ENCODE results near the gene TRIM26. TPM values are rescaled to one million over a fixed set of nuclear protein-coding genes. Genes with fewer than 3 reads are reported as not detected.

Gene TRIM26
- total RNA-seq, 4 donors from 2014 or later, result 38.1 to 57.8 (median 45.8) TPM

DNA sequence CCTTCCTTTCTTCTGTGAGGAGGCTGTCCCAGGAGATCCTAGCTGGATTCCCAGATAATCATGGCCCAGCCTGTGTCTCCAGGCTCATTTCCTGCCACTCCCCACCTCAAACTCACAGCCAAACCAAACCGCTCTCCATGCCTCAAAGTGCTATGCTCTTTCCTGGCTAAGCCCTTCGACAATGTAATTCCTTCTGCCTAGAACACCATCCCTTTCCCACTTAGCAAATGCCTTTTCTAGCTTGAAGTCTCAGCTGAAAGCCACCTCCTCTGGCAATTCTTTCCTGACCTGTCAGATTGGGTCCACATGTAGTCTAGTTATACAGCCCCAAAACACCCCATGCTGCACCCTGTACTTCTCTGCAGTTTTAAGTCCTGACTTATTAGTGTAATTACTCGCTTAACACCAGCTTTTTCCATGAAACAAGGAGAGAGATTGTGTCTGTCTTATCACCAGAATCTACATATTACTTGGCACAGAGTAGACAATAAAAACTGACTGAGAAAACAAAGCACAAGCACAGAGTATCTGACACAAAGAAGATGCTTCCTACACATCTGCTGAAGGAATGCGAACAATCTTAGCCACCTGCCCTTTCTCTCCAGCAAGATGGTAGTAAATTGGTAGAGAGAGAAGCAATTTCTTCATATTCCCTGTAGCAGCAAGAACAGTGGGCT is 5.4 kb downstream of the TRIM26 start:
- Histone ChIP-seq H3K27ac (peak overlapping the region; percentile 75 to 83 (median 81)), H3K36me3 (no peaks in the 10 kb centered on the region), H3K9me3 (no peaks in the 10 kb centered on the region), H3K4me3 (no peak overlapping the region), H3K27me3 (no peaks in the 10 kb centered on the region), H3K4me1 (peaks cover 11 to 71% (median 35%) of the 10 kb centered on the region in 3 donors)
- ATAC-seq, result peak; percentile 41
- WGBS, 2 donors (ENCODE audit: low coverage in 1 of 2), result 69 to 78% methylated on average over 4 of the region's 4 CpGs
- TF ChIP-seq, protein P1, sequence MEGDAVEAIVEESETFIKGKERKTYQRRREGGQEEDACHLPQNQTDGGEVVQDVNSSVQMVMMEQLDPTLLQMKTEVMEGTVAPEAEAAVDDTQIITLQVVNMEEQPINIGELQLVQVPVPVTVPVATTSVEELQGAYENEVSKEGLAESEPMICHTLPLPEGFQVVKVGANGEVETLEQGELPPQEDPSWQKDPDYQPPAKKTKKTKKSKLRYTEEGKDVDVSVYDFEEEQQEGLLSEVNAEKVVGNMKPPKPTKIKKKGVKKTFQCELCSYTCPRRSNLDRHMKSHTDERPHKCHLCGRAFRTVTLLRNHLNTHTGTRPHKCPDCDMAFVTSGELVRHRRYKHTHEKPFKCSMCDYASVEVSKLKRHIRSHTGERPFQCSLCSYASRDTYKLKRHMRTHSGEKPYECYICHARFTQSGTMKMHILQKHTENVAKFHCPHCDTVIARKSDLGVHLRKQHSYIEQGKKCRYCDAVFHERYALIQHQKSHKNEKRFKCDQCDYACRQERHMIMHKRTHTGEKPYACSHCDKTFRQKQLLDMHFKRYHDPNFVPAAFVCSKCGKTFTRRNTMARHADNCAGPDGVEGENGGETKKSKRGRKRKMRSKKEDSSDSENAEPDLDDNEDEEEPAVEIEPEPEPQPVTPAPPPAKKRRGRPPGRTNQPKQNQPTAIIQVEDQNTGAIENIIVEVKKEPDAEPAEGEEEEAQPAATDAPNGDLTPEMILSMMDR (IDR thresholded peaks at IDR 0.05), result no peak
- TF ChIP-seq POLR2AphosphoS5 (IDR thresholded peaks at IDR 0.05) (no peak), POLR2A (IDR thresholded peaks at IDR 0.05) (no peak), EP300 (IDR thresholded peaks at IDR 0.05) (no peak)

DNA sequence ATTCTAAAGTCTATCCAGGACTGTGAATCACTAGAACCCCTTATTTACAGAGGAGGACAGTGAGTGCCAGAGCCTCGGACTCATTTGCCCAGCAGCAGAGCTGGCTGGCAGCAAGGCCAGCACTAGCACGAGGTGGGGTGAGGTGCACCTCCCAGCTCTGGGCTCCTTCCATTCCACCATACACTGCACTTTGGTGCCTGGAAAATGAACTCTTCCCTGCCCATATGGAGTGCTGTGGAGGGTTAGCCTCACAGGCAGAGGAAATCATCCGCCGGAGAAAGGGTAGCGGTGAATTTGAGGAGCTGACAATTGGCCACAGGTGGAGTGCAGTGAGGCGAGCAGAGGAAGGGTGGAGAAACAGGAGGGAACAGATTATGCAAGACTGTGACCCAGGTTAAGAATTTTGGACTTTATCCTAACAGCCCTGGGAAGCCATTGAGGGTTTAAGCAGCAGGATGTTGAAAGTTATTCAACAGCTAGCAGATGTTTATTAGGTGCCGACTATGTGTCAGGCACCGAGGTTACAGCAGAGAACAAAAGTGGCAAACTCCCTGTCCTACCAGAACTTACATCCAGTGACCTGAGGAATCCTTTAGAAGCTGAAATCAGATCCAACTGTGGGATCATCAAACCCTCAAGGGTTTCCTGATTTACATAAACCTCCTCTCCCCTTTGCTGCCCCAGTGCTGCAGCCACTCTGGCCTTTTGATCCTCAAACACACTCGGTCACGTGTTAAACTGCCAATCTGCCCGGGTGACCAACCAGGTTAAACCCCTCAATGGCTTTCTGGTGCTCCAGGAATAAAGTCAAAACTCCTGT is 6.2 kb downstream of the TRIM26 start:
- Histone ChIP-seq H3K36me3 (no peaks in the 10 kb centered on the region), H3K4me1 (peaks cover 10 to 69% (median 30%) of the 10 kb centered on the region in 3 donors), H3K4me3 (no peak overlapping the region), H3K9me3 (no peaks in the 10 kb centered on the region), H3K27me3 (no peaks in the 10 kb centered on the region), H3K27ac (peak overlapping the region; percentile 75 to 83 (median 81))
- peak; percentile 84 for ATAC-seq
- TF ChIP-seq POLR2A (IDR thresholded peaks at IDR 0.05) (no peak), POLR2AphosphoS5 (IDR thresholded peaks at IDR 0.05) (peak; percentile 77), EP300 (IDR thresholded peaks at IDR 0.05) (no peak)
- TF ChIP-seq, protein P1 (IDR thresholded peaks at IDR 0.05), result no peak
- 25 to 48% methylated on average over 7 of the region's 11 CpGs for WGBS, 2 donors (ENCODE audit: low coverage in 1 of 2)

DNA sequence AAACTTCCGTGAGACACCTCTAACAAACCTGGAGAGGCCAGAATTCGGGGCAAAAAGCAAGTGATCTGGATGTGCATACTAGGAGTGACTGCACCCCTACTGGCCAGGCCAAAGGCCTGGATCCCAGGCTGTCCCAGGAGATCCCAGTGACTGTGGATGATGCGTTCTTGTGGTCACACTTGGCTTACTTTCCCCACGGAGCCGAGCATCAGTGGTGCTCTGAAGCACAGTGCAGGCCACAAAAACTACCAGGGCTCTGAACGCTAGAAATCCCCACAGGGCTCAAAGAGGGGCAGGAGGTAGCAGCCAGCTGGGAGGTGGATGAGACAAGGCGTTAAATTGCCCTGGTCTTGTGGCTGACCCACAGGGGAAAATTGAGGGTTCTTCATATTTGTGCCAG is 7.1 kb downstream of the TRIM26 start:
- no peak for TF ChIP-seq POLR2A (IDR thresholded peaks at IDR 0.05)
- TF ChIP-seq, protein P1 (IDR thresholded peaks at IDR 0.05), result no peak
- TF ChIP-seq POLR2AphosphoS5 (IDR thresholded peaks at IDR 0.05), result no peak
- TF ChIP-seq EP300 (IDR thresholded peaks at IDR 0.05), result no peak
- Histone ChIP-seq H3K36me3 (no peaks in the 10 kb centered on the region), H3K4me3 (no peak overlapping the region), H3K4me1 (peaks cover 7 to 65% (median 23%) of the 10 kb centered on the region in 3 donors), H3K27me3 (no peaks in the 10 kb centered on the region), H3K27ac (peak overlapping the region in 3 of 4 donors; percentile 75 to 83 (median 80)), H3K9me3 (no peaks in the 10 kb centered on the region)
- WGBS, 2 donors (ENCODE audit: low coverage in 1 of 2), result no CpG with 5 or more reads among the region's 7 CpGs
- ATAC-seq, result no peak

DNA sequence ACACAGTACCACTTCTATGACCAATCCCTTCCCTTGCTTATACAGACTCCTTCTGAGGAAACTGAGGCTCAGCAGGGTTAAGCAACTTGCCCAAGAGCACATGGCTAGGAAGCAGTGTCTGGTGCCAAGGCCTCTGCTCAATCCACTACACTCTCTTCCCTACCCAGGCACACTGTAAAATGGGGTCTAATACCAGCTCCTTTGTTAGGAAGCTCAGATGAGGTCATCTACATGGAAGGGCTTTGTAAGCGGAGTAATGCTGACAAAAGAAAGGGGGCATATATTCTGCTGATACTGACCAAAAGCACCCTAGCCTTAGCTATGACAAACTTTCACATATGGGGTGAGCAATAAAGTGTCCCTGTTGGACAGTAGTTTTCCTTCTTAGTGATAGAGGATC is 9.1 kb downstream of the TRIM26 start:
- Histone ChIP-seq H3K27me3 (no peaks in the 10 kb centered on the region), H3K36me3 (peaks cover 0 to 18% of the 10 kb centered on the region in 2 donors), H3K4me1 (peaks cover 7 to 45% (median 23%) of the 10 kb centered on the region in 3 donors), H3K4me3 (no peak overlapping the region), H3K27ac (no peak overlapping the region), H3K9me3 (no peaks in the 10 kb centered on the region)
- WGBS, 2 donors (ENCODE audit: low coverage in 1 of 2), result 100% methylated on average over 1 of the region's 1 CpG; no CpG with 5 or more reads in 1 of the 2 donors
- TF ChIP-seq POLR2AphosphoS5 (IDR thresholded peaks at IDR 0.05) (no peak), POLR2A (IDR thresholded peaks at IDR 0.05) (no peak), EP300 (IDR thresholded peaks at IDR 0.05) (no peak)
- TF ChIP-seq, protein P1 (IDR thresholded peaks at IDR 0.05), result no peak
- no peak for ATAC-seq
